A673 (cell line): ENCODE data around the gene DLX4.

ENCODE experiments used
- EZH2 ChIP-seq: fragments of 200-600 bp; sonication (generic); IDR thresholded peaks from 2 replicates; pipeline ENCODE4 v1.6.1; 2017; ENCODE audit warnings: borderline replicate concordance, low read depth, mild to moderate bottlenecking, mixed read lengths, antibody characterized with exemption, low read length; ENCODE audit not compliant: poor library complexity, severe bottlenecking
- TF ChIP-seq, protein P1 (sequence below): fragments of 300-800, 200-600 bp; sonication (generic); conservative IDR thresholded peaks from 2 replicates; pipeline ENCODE4 v1.5.1; 2017; ENCODE audit warnings: low read depth, mild to moderate bottlenecking, antibody characterized with exemption, low read length, moderate library complexity, mixed read lengths

DNA sequence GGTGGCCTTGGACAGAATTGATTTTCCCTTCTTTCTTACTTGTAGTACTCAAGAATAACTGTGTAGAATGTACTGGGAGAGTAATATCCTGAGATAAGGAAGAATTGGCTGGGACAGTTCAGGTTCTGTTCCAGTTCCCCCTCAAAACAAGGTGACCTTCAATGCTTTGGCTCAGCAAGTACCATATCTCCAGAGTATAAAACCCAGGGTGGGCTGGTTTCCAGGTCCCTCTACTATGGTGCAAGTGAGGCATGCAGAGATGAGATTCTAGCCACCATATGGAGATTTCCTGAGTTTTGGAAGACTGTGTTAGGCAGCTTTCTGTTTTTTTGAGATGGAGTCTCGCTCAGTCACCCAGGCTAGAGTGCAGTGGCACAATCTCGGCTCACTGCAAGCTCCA is 44.1 kb downstream of the DLX4 start:
- TF ChIP-seq, protein P1, sequence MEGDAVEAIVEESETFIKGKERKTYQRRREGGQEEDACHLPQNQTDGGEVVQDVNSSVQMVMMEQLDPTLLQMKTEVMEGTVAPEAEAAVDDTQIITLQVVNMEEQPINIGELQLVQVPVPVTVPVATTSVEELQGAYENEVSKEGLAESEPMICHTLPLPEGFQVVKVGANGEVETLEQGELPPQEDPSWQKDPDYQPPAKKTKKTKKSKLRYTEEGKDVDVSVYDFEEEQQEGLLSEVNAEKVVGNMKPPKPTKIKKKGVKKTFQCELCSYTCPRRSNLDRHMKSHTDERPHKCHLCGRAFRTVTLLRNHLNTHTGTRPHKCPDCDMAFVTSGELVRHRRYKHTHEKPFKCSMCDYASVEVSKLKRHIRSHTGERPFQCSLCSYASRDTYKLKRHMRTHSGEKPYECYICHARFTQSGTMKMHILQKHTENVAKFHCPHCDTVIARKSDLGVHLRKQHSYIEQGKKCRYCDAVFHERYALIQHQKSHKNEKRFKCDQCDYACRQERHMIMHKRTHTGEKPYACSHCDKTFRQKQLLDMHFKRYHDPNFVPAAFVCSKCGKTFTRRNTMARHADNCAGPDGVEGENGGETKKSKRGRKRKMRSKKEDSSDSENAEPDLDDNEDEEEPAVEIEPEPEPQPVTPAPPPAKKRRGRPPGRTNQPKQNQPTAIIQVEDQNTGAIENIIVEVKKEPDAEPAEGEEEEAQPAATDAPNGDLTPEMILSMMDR: no peak
- no peak for TF ChIP-seq EZH2
